GM12872 (cell line): ENCODE measurements around the gene GLMP.

ENCODE experiments used
- CTCF ChIP-seq: IDR thresholded peaks from 3 replicates; pipeline ENCODE4 v1.5.1; 2011; ENCODE audit warnings: low read depth, mild to moderate bottlenecking, low read length, moderate library complexity; ENCODE audit not compliant: insufficient read depth

Gene GLMP

GRCh38 chr1:156259805-156260204 is 35.7 kb downstream of the GLMP start:
- TF ChIP-seq CTCF, result 0 out of 3 replicates have a peak, but pooled peaks have one; percentile 22

- TF ChIP-seq CTCF, result no peak
These were observed 36.6 kb downstream of the GLMP start for GRCh38 chr1:156258859-156259258.

- no peak for TF ChIP-seq CTCF
These were observed 37.8 kb downstream of the GLMP start for GRCh38 chr1:156257711-156258110.

GRCh38 chr1:156253634-156254033 is 41.8 kb downstream of the GLMP start:
- TF ChIP-seq CTCF, result no peak

GRCh38 chr1:156251527-156251926 is 44.0 kb downstream of the GLMP start:
- TF ChIP-seq CTCF, result no peak

- TF ChIP-seq CTCF, result no peak
These were observed 45.9 kb downstream of the GLMP start for GRCh38 chr1:156249593-156249992.

- TF ChIP-seq CTCF, result no peak
These were observed 47.2 kb downstream of the GLMP start for GRCh38 chr1:156248323-156248683.

GRCh38 chr1:156247460-156248322 is 47.8 kb downstream of the GLMP start, which contains the start of gene PAQR6:
Gene PAQR6 (minus strand): TSS chr1:156248056. CDS start chr1:156246731, 1,325 bp downstream.
- no peak for TF ChIP-seq CTCF
